ENCODE measurements around the gene TRAF1. TPM values are rescaled to one million over a fixed set of nuclear protein-coding genes. Genes with fewer than 3 reads are reported as not detected.

The TRAF1 gene
- total and polyA plus RNA-seq, 2 donors (not counting 1 experiment from before 2014, with no cell fraction given) = 12.2 to 19.5 TPM

GRCh38 chr9:120965344-120966012 is 38.9 kb upstream of the TRAF1 start:
- no peaks in the 10 kb centered on the region for H3K79me2 ChIP-seq (ENCODE audit: control insufficient read depth, insufficient read depth, low read length)
- H3K9me3 ChIP-seq (ENCODE audit: control extremely low read depth in 1 of 3, control insufficient read depth in 2 of 3, insufficient read depth in 1 of 3, low read length in 2 of 3) = no peaks in the 10 kb centered on the region
- no peaks in the 10 kb centered on the region for H3K27me3 ChIP-seq (replicated peaks in 1 of 4; ENCODE audit: control extremely low read depth in 1 of 4, control insufficient read depth in 3 of 4, insufficient read depth in 4 of 4, low read length in 3 of 4)
- no peak overlapping the region for H3K9ac ChIP-seq (ENCODE audit: low read length)
- WGBS (ENCODE audit: insufficient coverage) = 60% methylated on average over 1 of the region's 4 CpGs
- peaks cover 0 to 8% of the 10 kb centered on the region in 2 experiments for H3K36me3 ChIP-seq (replicated peaks in 1 of 2; ENCODE audit: control extremely low read depth in 1 of 2, control insufficient read depth in 1 of 2, extremely low read depth in 1 of 2, insufficient read depth in 2 of 2, low read length in 1 of 2)
- Mint-ChIP-seq H3K27ac (no peak overlapping the region), H3K9me3 (ENCODE audit: insufficient read depth) (no peaks in the 10 kb centered on the region), H3K4me3 (no peak overlapping the region), H3K4me1 (no peaks in the 10 kb centered on the region), H3K27me3 (no peaks in the 10 kb centered on the region)
- ATAC-seq (ENCODE audit: low read depth) (no peak), DNase-seq (no peak)
- no peak overlapping the region for H2AFZ ChIP-seq (ENCODE audit: insufficient read depth, low read depth, low read length, poor library complexity, severe bottlenecking)
- H3K4me3 ChIP-seq (ENCODE audit: control extremely low read depth in 1 of 5, extremely low read depth in 1 of 5, insufficient read depth in 1 of 5, low read depth in 2 of 5, low read length in 4 of 5) = no peak overlapping the region
- TF ChIP-seq EZH2 (IDR thresholded peaks at IDR 0.05; ENCODE audit: borderline replicate concordance, insufficient read depth, low read depth, low read length, poor library complexity, severe bottlenecking) = no peak
- TF ChIP-seq, protein P1, sequence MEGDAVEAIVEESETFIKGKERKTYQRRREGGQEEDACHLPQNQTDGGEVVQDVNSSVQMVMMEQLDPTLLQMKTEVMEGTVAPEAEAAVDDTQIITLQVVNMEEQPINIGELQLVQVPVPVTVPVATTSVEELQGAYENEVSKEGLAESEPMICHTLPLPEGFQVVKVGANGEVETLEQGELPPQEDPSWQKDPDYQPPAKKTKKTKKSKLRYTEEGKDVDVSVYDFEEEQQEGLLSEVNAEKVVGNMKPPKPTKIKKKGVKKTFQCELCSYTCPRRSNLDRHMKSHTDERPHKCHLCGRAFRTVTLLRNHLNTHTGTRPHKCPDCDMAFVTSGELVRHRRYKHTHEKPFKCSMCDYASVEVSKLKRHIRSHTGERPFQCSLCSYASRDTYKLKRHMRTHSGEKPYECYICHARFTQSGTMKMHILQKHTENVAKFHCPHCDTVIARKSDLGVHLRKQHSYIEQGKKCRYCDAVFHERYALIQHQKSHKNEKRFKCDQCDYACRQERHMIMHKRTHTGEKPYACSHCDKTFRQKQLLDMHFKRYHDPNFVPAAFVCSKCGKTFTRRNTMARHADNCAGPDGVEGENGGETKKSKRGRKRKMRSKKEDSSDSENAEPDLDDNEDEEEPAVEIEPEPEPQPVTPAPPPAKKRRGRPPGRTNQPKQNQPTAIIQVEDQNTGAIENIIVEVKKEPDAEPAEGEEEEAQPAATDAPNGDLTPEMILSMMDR (IDR thresholded peaks at IDR 0.05) = no peak
- no peak overlapping the region for H3K27ac ChIP-seq (ENCODE audit: low read length in 2 of 2)
- no peak overlapping the region for H3K4me2 ChIP-seq (replicated peaks; ENCODE audit: low read depth, low read length, poor library complexity, severe bottlenecking)
- POLR2A ChIA-PET = interaction anchor here (0.7 kb wide), 1 partner anchor 284 kb away, joined by 3 read pairs; no protein-coding TSS in a partner anchor
- CTCF ChIA-PET = interaction anchor here (1.1 kb wide), 1 partner anchor 90 kb away, joined by 3 read pairs; no protein-coding TSS in a partner anchor
- H3K4me1 ChIP-seq (ENCODE audit: control insufficient read depth in 2 of 2, insufficient read depth in 2 of 2, low read length in 2 of 2) = no peaks in the 10 kb centered on the region
- no peaks in the 10 kb centered on the region for H4K20me1 ChIP-seq (ENCODE audit: control insufficient read depth, insufficient read depth, low read length, poor library complexity, severe bottlenecking)
- intact Hi-C loops (cut with micrococcal nuclease) = no loop called here

GRCh38 chr9:120961936-120962335 is 35.3 kb upstream of the TRAF1 start:
- ChIA-PET CTCF (no interaction called here), POLR2A (no interaction called here)
- intact Hi-C loops (cut with micrococcal nuclease) = no loop called here

More at GRCh38 chr9:120961936-120962335, 35.3 kb upstream of the TRAF1 start:
- H3K4me3 ChIP-seq (ENCODE audit: control extremely low read depth in 1 of 5, extremely low read depth in 1 of 5, insufficient read depth in 1 of 5, low read depth in 2 of 5, low read length in 4 of 5) = no peak overlapping the region
- no peaks in the 10 kb centered on the region for H3K4me1 Mint-ChIP-seq
- no peak overlapping the region for H3K9ac ChIP-seq (ENCODE audit: low read length)
- no peak for ATAC-seq (ENCODE audit: low read depth)
- no peak for DNase-seq
- H3K79me2 ChIP-seq (ENCODE audit: control insufficient read depth, insufficient read depth, low read length) = no peaks in the 10 kb centered on the region
- H3K4me2 ChIP-seq (replicated peaks; ENCODE audit: low read depth, low read length, poor library complexity, severe bottlenecking) = no peak overlapping the region
- H3K27ac ChIP-seq (ENCODE audit: low read length in 2 of 2) = no peak overlapping the region
- no peaks in the 10 kb centered on the region for H3K4me1 ChIP-seq (ENCODE audit: control insufficient read depth in 2 of 2, insufficient read depth in 2 of 2, low read length in 2 of 2)
- H3K36me3 ChIP-seq (replicated peaks in 1 of 2; ENCODE audit: control extremely low read depth in 1 of 2, control insufficient read depth in 1 of 2, extremely low read depth in 1 of 2, insufficient read depth in 2 of 2, low read length in 1 of 2) = peaks cover 0 to 8% of the 10 kb centered on the region in 2 experiments
- no peak overlapping the region for H3K4me3 Mint-ChIP-seq
- H4K20me1 ChIP-seq (ENCODE audit: control insufficient read depth, insufficient read depth, low read length, poor library complexity, severe bottlenecking) = no peaks in the 10 kb centered on the region
- H2AFZ ChIP-seq (ENCODE audit: insufficient read depth, low read depth, low read length, poor library complexity, severe bottlenecking) = no peak overlapping the region
- H3K9me3 ChIP-seq (ENCODE audit: control extremely low read depth in 1 of 3, control insufficient read depth in 2 of 3, insufficient read depth in 1 of 3, low read length in 2 of 3) = no peaks in the 10 kb centered on the region
- H3K27ac Mint-ChIP-seq = no peak overlapping the region
- H3K9me3 Mint-ChIP-seq (ENCODE audit: insufficient read depth) = no peaks in the 10 kb centered on the region
- WGBS (ENCODE audit: insufficient coverage) = no CpG with 5 or more reads among the region's 3 CpGs
- H3K27me3 Mint-ChIP-seq = no peaks in the 10 kb centered on the region
- no peaks in the 10 kb centered on the region for H3K27me3 ChIP-seq (replicated peaks in 1 of 4; ENCODE audit: control extremely low read depth in 1 of 4, control insufficient read depth in 3 of 4, insufficient read depth in 4 of 4, low read length in 3 of 4)
- TF ChIP-seq, protein P1 (IDR thresholded peaks at IDR 0.05) = no peak
- TF ChIP-seq EZH2 (IDR thresholded peaks at IDR 0.05; ENCODE audit: borderline replicate concordance, insufficient read depth, low read depth, low read length, poor library complexity, severe bottlenecking) = no peak

Data from B cell (primary cell).